Stimulated activated CD4-positive, alpha-beta T cell treated with anti-CD3 and anti-CD28 coated beads, Interleukin-2, amount 100 ng/mL, for 48 hours (primary cell): ENCODE measurements around the gene RPIA.
"Not testable (repeated sequence)": the region's sequence is repeated elsewhere in the genome, so short reads cannot be mapped to it uniquely, and the experiment has no call there.

ENCODE experiments used
- DNase-seq, 2 donors: peaks; one replicate each; pipeline ENCODE4 v3.0.0-alpha.2; 2020

The RPIA gene

GRCh38 chr2:88796523-88796922 lies 105.0 kb downstream of the RPIA start:
- not testable (repeated sequence) for DNase-seq

GRCh38 chr2:88797164-88797563 lies 105.7 kb downstream of the RPIA start:
- DNase-seq: not testable (repeated sequence)
